ENCODE results near the gene BCL2. TPM values are rescaled to one million over a fixed set of nuclear protein-coding genes. Genes with fewer than 3 reads are reported as not detected.

BCL2 gene
- total and polyA plus RNA-seq, 3 experiments from 2014 or later, result 29.8 to 60.5 (median 58.9) TPM

DNA sequence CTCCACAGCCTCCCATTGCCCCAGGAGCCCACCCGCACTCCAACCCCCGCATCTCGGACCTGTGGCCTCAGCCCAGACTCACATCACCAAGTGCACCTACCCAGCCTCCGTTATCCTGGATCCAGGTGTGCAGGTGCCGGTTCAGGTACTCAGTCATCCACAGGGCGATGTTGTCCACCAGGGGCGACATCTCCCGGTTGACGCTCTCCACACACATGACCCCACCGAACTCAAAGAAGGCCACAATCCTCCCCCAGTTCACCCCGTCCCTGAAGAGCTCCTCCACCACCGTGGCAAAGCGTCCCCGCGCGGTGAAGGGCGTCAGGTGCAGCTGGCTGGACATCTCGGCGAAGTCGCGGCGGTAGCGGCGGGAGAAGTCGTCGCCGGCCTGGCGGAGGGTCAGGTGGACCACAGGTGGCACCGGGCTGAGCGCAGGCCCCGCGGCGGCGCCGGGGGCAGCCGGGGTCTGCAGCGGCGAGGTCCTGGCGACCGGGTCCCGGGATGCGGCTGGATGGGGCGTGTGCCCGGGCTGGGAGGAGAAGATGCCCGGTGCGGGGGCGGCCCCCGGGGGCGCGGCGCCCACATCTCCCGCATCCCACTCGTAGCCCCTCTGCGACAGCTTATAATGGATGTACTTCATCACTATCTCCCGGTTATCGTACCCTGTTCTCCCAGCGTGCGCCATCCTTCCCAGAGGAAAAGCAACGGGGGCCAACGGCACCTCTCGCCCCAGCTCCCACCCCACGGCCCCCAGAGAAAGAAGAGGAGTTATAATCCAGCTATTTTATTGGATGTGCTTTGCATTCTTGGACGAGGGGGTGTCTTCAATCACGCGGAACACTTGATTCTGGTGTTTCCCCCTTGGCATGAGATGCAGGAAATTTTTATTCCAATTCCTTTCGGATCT lies 1.3 kb downstream of the BCL2 start:
- CTCF ChIA-PET, result interaction anchor here (0.6 to 3.9 kb wide), 49 partner anchors 11 to 300 kb away, joined by 3 to 144 read pairs (median 5); no protein-coding TSS in a partner anchor
- H3K36me3 Mint-ChIP-seq, result peaks cover 0 to 16% (median 4%) of the 10 kb centered on the region in 3 donors
- H3K4me1 Mint-ChIP-seq, result peaks cover 48 to 75% (median 72%) of the 10 kb centered on the region in 3 donors
- H3K27ac Mint-ChIP-seq, result peak overlapping the region; percentile 89 to 98 (median 97)
- H3K9me3 ChIP-seq (ENCODE audit: low read length), result no peaks in the 10 kb centered on the region
- no peaks in the 10 kb centered on the region for H3K9me3 Mint-ChIP-seq
- peak; percentile 69 to 88 (median 78) for DNase-seq
- no peaks in the 10 kb centered on the region for H3K27me3 ChIP-seq (ENCODE audit: insufficient read depth, low read length, poor library complexity, severe bottlenecking)
- no peaks in the 10 kb centered on the region for H3K36me3 ChIP-seq (ENCODE audit: insufficient read depth, low read length)
- peak overlapping the region; percentile 75 for H3K4me3 ChIP-seq (ENCODE audit: low read length)
- H3K4me3 Mint-ChIP-seq, result peak overlapping the region; percentile 94 to 100 (median 99)
- peak overlapping the region; percentile 19 for H3K27ac ChIP-seq (ENCODE audit: low read depth, low read length)
- H3K27me3 Mint-ChIP-seq, result no peaks in the 10 kb centered on the region
- POLR2A ChIA-PET, result interaction anchor here (0.7 to 3.0 kb wide), 13 partner anchors 16 to 794 kb away, joined by 3 to 21 read pairs (median 9); no protein-coding TSS in a partner anchor
- peaks cover 30% of the 10 kb centered on the region for H3K4me1 ChIP-seq (ENCODE audit: insufficient read depth, low read length)

- Histone ChIP-seq H3K27ac (ENCODE audit: low read depth, low read length) (peak overlapping the region; percentile 19), H3K4me1 (ENCODE audit: insufficient read depth, low read length) (peaks cover 36% of the 10 kb centered on the region), H3K27me3 (ENCODE audit: insufficient read depth, low read length, poor library complexity, severe bottlenecking) (no peaks in the 10 kb centered on the region), H3K4me3 (ENCODE audit: low read length) (peak overlapping the region; percentile 75), H3K9me3 (ENCODE audit: low read length) (no peaks in the 10 kb centered on the region), H3K36me3 (ENCODE audit: insufficient read depth, low read length) (no peaks in the 10 kb centered on the region)
- POLR2A ChIA-PET, result interaction anchor here (0.8 to 3.0 kb wide), 10 partner anchors 15 to 301 kb away, joined by 3 to 21 read pairs (median 9); no protein-coding TSS in a partner anchor
- no peaks in the 10 kb centered on the region for H3K27me3 Mint-ChIP-seq
- DNase-seq, result no peak
- CTCF ChIA-PET, result interaction anchor here (0.7 to 3.9 kb wide), 39 partner anchors 10 to 300 kb away, joined by 3 to 144 read pairs (median 6); no protein-coding TSS in a partner anchor
- H3K4me3 Mint-ChIP-seq, result peak overlapping the region; percentile 86 to 100 (median 99)
- peaks cover 48 to 75% (median 72%) of the 10 kb centered on the region in 3 donors for H3K4me1 Mint-ChIP-seq
- H3K36me3 Mint-ChIP-seq, result peaks cover 0 to 16% (median 4%) of the 10 kb centered on the region in 3 donors
- H3K27ac Mint-ChIP-seq, result peak overlapping the region; percentile 59 to 98 (median 96)
- no peaks in the 10 kb centered on the region for H3K9me3 Mint-ChIP-seq
These were observed 2.0 kb downstream of the BCL2 start for GRCh38 chr18:63317556-63317946.

- H3K36me3 Mint-ChIP-seq, result peaks cover 0 to 16% (median 4%) of the 10 kb centered on the region in 3 donors
- Histone ChIP-seq H3K27me3 (ENCODE audit: insufficient read depth, low read length, poor library complexity, severe bottlenecking) (no peaks in the 10 kb centered on the region), H3K9me3 (ENCODE audit: low read length) (no peaks in the 10 kb centered on the region), H3K4me1 (ENCODE audit: insufficient read depth, low read length) (peaks cover 41% of the 10 kb centered on the region), H3K27ac (ENCODE audit: low read depth, low read length) (peak overlapping the region; percentile 19), H3K4me3 (ENCODE audit: low read length) (peak overlapping the region; percentile 75), H3K36me3 (ENCODE audit: insufficient read depth, low read length) (no peaks in the 10 kb centered on the region)
- CTCF ChIA-PET, result interaction anchor here (0.8 to 3.9 kb wide), 28 partner anchors 9 to 299 kb away, joined by 3 to 144 read pairs (median 9); no protein-coding TSS in a partner anchor
- no peaks in the 10 kb centered on the region for H3K9me3 Mint-ChIP-seq
- POLR2A ChIA-PET, result interaction anchor here (1.1 to 3.0 kb wide), 5 partner anchors 18 to 185 kb away, joined by 5 to 21 read pairs (median 9); no protein-coding TSS in a partner anchor
- peak overlapping the region; percentile 86 to 100 (median 99) for H3K4me3 Mint-ChIP-seq
- no peak for DNase-seq
- peaks cover 54 to 77% (median 73%) of the 10 kb centered on the region in 3 donors for H3K4me1 Mint-ChIP-seq
- no peaks in the 10 kb centered on the region for H3K27me3 Mint-ChIP-seq
- peak overlapping the region; percentile 59 to 98 (median 96) for H3K27ac Mint-ChIP-seq
These were observed 2.7 kb downstream of the BCL2 start for GRCh38 chr18:63316612-63317555.

GRCh38 chr18:63315876-63316275 lies 3.7 kb downstream of the BCL2 start:
- Histone ChIP-seq H3K27ac (ENCODE audit: low read depth, low read length) (no peak overlapping the region), H3K4me3 (ENCODE audit: low read length) (peak overlapping the region; percentile 75)
- H3K36me3 Mint-ChIP-seq, result peaks cover 0 to 18% (median 4%) of the 10 kb centered on the region in 3 donors

GRCh38 chr18:63315131-63315662 lies 4.4 kb downstream of the BCL2 start:
- POLR2A ChIA-PET, result interaction anchor here (0.5 to 1.1 kb wide), 3 partner anchors 13 to 105 kb away, joined by 3 to 4 read pairs (median 3); no protein-coding TSS in a partner anchor
- peak overlapping the region; percentile 48 to 100 (median 74) for H3K4me3 Mint-ChIP-seq
- peaks cover 0 to 18% (median 6%) of the 10 kb centered on the region in 3 donors for H3K36me3 Mint-ChIP-seq
- Histone ChIP-seq H3K36me3 (ENCODE audit: insufficient read depth, low read length) (no peaks in the 10 kb centered on the region), H3K4me3 (ENCODE audit: low read length) (peak overlapping the region; percentile 46), H3K27me3 (ENCODE audit: insufficient read depth, low read length, poor library complexity, severe bottlenecking) (no peaks in the 10 kb centered on the region), H3K9me3 (ENCODE audit: low read length) (no peaks in the 10 kb centered on the region), H3K4me1 (ENCODE audit: insufficient read depth, low read length) (peaks cover 50% of the 10 kb centered on the region), H3K27ac (ENCODE audit: low read depth, low read length) (no peak overlapping the region)
- H3K9me3 Mint-ChIP-seq, result no peaks in the 10 kb centered on the region
- no peak for DNase-seq
- peaks cover 64 to 86% (median 81%) of the 10 kb centered on the region in 3 donors for H3K4me1 Mint-ChIP-seq
- CTCF ChIA-PET, result interaction anchor here (0.6 to 1.8 kb wide), 10 partner anchors 8 to 183 kb away, joined by 3 to 14 read pairs (median 3); no protein-coding TSS in a partner anchor
- H3K27ac Mint-ChIP-seq, result peak overlapping the region in 7 of 8 donors; percentile 65 to 94 (median 87)
- H3K27me3 Mint-ChIP-seq, result no peaks in the 10 kb centered on the region

More at GRCh38 chr18:63315876-63316275, 3.7 kb downstream of the BCL2 start:
- Histone ChIP-seq H3K36me3 (ENCODE audit: insufficient read depth, low read length) (no peaks in the 10 kb centered on the region), H3K9me3 (ENCODE audit: low read length) (no peaks in the 10 kb centered on the region), H3K27me3 (ENCODE audit: insufficient read depth, low read length, poor library complexity, severe bottlenecking) (no peaks in the 10 kb centered on the region), H3K4me1 (ENCODE audit: insufficient read depth, low read length) (peaks cover 47% of the 10 kb centered on the region)
- peaks cover 59 to 82% (median 78%) of the 10 kb centered on the region in 3 donors for H3K4me1 Mint-ChIP-seq
- no peaks in the 10 kb centered on the region for H3K27me3 Mint-ChIP-seq
- ChIA-PET CTCF (interaction anchor here (0.7 kb wide), 1 partner anchor 161 kb away, joined by 3 read pairs; no protein-coding TSS in a partner anchor), POLR2A (no interaction called here)
- DNase-seq, result no peak
- peak overlapping the region; percentile 17 to 97 (median 86) for H3K27ac Mint-ChIP-seq
- no peaks in the 10 kb centered on the region for H3K9me3 Mint-ChIP-seq
- H3K4me3 Mint-ChIP-seq, result peak overlapping the region; percentile 56 to 100 (median 98)

- POLR2A ChIA-PET, result interaction anchor here (0.7 to 1.1 kb wide), 3 partner anchors 12 to 26 kb away, joined by 3 read pairs; no protein-coding TSS in a partner anchor
- peaks cover 57% of the 10 kb centered on the region for H3K4me1 ChIP-seq (ENCODE audit: insufficient read depth, low read length)
- H3K27ac ChIP-seq (ENCODE audit: low read depth, low read length), result no peak overlapping the region
- Mint-ChIP-seq H3K27me3 (no peaks in the 10 kb centered on the region), H3K36me3 (peaks cover 0 to 16% (median 7%) of the 10 kb centered on the region in 3 donors), H3K4me3 (peak overlapping the region; percentile 60 to 100 (median 85)), H3K4me1 (peaks cover 70 to 93% (median 88%) of the 10 kb centered on the region in 3 donors), H3K27ac (peak overlapping the region; percentile 65 to 95 (median 84)), H3K9me3 (no peaks in the 10 kb centered on the region)
- H3K4me3 ChIP-seq (ENCODE audit: low read length), result peak overlapping the region; percentile 46
- H3K27me3 ChIP-seq (ENCODE audit: insufficient read depth, low read length, poor library complexity, severe bottlenecking), result no peaks in the 10 kb centered on the region
- DNase-seq, result no peak
- CTCF ChIA-PET, result interaction anchor here (0.6 to 1.8 kb wide), 9 partner anchors 9 to 182 kb away, joined by 3 to 14 read pairs (median 3); no protein-coding TSS in a partner anchor
- no peaks in the 10 kb centered on the region for H3K36me3 ChIP-seq (ENCODE audit: insufficient read depth, low read length)
- H3K9me3 ChIP-seq (ENCODE audit: low read length), result no peaks in the 10 kb centered on the region
These were observed 5.3 kb downstream of the BCL2 start for GRCh38 chr18:63314062-63314790.

All from CD8-positive, alpha-beta memory T cell (primary cell).